EL (cell line): ENCODE measurements around the gene CRACDL.

Experiments used
- DNase-seq: peaks from one replicate; pipeline ENCODE4 v3.0.0-alpha.2; 2016

The CRACDL gene

DNA sequence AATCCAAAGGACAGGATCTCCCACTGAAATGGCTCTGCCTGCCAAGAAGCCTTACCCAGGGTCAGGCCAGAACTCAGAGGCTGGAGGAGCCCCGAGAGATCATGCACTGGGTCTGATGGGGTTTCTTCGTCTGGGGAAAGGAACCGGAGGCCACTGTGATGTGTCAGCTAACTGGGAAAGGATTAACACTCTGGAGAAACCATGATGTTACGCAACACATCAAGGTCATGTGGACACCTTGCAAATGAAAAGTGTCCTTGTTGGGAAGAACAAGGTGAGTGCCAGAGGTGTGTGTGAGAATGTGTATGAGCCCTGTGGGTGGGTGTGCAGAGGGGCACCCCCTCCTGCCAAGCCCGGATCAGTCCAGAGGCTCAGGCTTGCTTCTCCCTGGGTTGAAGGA, 86.9 kb downstream of the CRACDL start:
- no peak for DNase-seq

DNA sequence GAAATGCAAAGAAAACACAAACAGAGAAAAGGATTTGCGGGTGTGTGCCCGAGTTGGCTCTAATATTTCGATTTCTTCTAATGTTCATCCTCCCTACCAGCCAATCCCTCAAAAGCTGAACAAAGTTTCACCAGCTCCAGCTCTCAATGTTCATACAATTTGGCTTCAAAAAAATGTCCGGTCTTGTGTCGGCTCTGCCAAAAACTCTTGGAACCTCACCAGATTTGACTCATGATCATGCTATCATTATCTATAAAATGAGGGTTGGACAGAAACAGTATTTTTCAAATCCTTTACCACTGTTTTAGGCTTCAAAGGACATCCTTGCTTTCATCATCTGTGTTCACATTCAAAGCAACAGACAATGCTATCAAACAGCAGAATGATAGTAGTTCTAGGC, 88.2 kb downstream of the CRACDL start:
- no peak for DNase-seq

DNA sequence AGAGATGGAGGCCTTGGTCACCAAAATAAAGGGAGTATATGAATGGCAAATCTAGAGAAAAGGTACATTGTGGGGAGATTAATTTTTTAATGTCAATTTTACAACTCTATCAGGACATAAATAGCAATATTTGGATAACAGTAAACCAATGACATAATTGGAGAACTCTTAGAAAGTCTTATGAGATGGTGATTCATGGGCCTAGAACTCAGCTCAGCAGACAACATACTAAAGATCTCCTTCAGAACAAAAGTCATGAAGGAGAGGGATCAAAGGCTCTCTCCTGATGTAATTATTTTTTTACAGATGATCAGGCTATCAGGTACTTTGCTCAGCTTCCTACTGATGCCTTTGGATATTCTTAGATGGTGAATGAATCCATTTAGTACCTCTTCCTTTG, 90.0 kb downstream of the CRACDL start:
- DNase-seq = peak; percentile 30

DNA sequence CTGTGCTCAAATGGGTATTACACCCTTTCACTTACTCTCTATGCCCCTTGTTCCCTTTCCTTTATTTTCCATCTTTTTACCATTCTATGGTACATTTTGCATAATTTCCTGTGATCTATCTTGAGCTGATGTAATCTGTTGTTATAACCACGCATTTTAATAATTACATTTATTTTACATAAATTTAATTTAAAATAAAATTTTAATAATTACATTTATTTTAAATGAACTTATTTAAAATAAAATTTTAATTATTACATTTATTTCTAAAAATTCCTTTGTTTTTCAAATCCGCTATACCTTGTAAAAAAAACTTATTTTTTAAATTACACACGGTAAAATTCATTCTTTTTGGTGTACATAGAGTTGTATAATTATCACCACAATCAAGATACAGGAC, 93.9 kb downstream of the CRACDL start:
- no peak for DNase-seq

DNA sequence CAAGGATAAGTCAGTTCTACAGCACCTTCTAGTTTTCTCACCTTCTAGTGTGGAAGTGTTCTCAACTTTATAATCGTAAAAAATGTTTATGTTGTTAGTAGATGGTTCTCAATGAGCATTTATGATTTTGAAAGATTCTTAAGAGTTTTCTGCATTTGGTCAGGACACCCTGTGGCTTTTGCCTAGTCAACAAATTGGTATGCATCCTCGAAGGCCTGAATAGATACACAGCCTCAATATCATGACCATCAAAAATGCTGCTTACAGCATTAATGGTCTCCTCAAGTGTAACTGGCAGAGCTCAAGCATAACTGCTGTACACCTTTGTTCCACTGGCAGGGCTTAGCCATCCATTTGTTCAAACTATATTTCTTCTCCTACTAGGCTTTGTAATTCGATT, 96.7 kb downstream of the CRACDL start:
- DNase-seq = peak; percentile 56

DNA sequence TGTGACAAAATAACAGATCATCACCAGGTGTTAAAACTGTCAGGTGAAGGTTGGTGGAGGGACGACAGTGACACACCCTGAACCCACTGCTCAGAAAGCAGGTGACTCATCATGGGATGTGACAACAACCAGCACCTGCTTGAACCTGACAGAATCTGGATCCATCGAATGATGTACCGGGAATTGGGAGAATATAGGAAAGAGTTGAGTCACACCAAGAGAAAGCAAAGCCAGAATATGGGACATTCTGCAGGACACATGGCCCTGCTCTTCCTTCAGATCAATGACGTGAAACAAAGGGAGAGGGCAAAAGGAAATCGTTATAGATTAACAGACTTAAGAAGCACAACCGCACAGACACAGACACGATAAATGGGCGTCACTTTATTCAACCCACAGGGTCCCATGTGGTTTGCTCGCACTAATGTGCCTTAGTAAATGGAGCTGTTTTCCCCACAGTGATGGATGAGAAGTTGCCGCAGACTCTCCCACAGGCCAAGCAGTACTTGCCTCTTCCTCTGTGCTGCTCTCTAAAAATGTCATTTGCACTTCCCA, 100.1 kb downstream of the CRACDL start:
- no peak for DNase-seq

DNA sequence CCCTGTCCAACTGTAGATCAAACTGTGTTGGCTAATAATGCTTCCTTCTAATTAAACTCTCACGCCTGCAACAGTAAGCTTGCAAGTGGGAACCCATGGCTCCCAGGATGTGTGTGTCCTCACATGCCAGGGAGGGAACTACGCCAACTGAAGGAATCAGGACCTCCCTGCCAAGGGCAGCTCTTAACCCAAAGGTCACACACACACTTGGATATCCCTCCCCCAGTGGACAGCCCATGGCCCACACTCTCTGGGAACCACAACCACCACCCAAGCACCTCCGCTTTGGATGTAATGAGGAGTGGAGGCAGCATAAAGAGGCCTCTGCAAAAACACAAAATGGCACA, 102.1 kb downstream of the CRACDL start:
- no peak for DNase-seq

DNA sequence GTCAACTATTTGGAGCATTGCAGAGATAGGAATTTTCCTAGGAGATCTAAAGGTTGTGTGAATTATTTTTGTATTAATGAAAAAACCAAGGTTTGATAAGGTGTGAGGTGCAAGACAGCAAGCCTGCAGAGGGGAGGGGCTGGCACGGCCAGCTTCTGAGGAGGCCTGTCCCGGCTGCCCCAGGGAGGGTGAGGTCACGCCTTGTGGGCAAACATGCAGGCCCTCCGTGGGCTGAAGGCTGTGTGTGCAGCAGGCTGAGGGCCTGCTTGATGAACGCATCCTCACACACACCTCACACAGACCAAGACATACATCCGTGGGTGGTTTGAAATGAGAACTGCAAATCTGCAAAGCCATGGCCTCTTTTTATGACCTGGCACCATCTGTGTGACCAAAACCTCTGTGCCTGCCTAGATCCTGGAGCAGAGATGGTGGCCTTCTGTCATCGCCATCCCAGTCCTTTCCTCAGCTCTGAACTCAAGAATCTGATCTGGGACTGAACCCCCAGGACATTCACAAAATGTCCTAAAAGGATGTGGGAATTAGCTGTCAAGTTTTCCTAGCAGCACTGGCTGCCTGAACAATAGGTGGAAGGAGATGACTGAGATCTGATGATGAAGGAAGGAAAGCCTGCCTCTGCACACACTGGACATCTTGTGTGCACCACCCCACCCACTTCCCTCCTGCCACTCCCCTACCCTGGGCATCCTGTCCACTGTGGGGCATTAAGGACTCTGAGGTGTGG, 102.7 kb downstream of the CRACDL start:
- no peak for DNase-seq

DNA sequence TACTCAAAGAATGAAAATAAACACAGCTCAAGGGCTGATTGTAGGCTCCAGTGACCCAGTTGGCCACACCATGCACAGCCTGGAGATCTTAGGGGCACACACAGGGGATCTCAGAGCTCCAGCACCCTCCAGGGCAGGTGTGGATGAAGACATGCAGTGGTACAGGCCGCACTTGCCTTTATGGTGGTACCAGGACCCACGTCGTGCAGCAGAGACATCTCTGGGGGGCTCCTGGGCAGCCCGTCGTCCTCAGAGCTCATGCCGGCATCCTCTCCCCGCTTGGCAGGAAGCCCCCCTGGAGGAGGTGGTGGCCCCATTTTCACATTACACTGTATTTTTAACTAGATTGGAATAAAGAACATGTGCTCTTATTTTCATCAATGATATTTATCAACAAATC, 103.9 kb downstream of the CRACDL start:
- no peak for DNase-seq

DNA sequence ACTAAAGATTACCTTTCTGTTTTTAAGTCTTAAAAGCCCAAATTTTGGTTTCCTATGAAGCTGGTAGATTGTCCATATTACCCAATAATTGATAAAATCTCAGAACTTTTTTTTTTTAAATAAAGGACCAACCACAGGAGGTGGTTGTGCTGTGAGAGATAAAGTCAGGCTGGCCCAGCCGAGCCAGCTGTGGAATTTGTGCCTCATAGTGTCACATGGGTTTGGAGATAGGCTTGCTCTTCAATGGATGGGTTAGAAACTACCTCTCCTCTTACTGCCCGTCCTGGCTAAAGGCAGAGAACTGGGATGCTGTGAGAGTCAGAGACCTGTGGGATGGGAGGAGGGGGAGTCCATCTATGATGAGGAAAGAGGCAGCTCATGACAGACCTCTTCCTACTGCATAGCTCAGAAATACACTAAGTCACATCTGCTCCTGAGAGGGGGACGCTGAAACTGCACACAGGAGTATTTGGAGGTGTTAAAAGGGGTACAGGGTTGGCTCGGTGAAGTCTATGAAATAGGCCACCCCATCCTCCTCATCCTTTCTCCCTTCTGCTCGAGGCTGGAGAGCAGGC, 105.4 kb downstream of the CRACDL start:
- no peak for DNase-seq

DNA sequence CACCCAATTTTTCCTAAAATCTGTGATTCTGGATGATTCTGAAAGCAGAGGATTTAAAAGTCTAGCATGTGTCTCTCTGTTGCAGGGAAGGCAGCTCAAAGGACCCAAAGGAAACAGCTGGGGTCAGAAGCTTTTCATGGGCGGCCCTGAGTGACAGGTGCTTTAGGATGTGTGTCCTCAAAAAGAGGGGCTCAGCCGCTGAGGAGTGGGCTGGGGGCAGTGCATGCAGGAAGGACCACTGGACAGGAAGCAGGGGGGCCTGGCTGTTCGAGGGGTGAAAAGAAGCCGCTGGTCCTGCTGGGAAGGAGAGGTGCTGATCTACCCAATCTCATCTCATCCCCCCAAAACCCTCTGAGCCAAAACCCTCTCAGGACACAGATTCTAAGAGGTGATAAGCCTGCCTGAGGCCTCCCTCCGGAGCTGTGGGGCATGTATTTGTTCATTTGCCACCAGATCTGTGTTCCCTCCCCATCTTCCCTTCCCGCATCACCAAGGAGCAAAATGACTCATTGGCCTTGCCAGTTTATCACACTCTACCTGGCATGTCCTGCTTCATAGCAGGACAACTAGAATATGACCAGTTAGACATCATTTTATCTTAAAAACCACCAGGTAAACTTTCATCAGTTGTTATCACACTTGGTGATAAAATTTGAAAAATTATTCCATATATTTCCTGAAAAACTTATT, 106.3 kb downstream of the CRACDL start:
- no peak for DNase-seq

DNA sequence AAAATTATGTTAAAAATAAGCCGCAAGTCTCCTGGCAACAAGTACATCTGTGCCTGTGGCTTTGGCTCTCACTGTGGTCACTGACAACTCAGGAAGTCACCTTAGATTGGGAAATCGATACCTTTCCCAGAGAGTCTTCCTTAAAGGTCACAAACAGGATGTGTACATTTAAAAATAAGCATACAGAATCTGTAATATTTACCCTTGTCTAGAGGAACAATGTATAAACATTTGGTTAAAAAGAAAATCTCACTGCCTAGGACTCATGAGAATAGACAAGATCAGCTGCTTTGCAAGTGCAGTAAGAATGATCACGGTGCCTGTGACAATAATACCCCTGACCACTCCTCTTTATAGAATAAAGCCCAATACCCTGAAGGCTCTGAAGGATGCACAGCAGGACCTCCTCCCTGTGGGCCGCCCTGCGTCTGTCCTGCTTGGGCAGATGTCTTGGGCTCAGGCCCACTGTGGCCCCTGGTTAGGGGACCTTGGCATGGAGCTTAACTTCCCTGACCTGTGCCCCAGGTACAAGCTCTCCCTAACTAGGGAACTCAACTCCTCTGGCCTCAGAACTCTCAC, 107.1 kb downstream of the CRACDL start:
- DNase-seq = no peak

DNA sequence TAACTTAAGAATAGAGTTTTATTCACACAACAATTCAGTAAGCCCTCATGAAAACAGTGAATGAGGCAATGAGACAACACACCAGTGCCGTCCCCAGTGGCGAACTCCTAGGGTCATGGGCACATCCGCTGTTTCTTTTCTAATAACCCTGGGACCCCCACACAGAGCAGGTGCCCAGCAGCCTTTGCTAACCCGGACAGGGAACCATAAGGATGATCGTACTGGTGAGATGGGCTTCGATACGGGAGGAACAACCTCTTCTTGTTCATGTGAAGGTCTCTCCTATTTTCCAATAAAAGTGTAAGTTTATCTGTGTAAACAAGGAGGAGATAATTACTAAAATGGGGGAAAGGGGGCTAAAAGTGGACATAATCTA, 107.7 kb downstream of the CRACDL start:
- no peak for DNase-seq

DNA sequence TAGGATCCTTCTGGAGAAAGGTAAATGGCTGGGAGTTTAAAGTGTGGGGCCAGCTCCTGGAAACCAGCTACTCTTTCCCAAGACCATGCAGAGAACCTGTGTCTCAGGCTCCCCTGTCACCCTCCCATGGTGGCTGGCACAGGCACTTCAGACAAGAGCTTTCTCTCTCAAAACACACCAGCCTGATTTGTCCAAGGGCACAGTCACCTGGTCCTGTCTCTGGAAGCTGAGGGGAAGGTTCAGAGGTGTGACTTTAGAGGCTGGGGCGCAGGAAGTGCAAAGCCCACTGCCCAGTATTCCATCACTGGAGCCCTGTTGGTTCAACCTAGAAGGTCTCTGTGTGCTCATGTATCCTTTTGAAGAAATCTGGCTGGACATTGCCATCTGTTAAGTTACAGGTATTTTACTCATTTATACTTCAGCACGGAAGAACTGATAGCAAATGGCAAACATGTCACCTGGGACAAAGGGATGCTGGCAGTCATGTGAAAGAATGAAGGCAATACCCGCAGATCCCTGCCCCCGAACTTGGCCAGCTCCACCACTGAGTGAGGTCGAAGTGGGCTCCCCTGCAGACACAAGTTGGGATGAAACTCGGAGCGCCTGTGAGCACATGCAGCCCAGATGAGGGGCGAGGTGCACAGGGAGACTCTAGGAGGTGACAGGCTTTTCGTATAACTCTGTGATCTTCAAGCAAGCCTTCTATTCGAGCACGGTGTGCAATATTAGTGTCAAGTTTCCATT, 108.2 kb downstream of the CRACDL start:
- DNase-seq = no peak

DNA sequence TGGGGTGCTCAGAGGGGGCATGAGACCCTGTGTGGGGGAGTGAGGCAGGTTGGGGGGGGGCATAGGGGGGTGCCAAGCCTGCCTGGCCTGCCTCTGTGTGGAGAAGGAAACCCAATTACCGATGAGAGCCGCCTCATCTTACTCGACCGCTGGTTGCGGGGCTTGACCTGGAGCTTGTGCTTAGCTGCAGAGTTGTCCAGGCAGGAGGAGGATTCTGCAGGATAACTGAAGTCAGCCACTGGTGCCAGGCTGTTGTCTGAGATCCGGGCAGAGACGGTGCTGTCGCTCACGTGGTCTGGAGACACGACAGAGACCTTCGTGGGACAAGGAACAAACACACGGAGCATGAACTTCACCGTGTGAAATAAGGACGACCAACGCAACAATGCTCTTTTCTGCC, 109.2 kb downstream of the CRACDL start:
- DNase-seq = no peak

DNA sequence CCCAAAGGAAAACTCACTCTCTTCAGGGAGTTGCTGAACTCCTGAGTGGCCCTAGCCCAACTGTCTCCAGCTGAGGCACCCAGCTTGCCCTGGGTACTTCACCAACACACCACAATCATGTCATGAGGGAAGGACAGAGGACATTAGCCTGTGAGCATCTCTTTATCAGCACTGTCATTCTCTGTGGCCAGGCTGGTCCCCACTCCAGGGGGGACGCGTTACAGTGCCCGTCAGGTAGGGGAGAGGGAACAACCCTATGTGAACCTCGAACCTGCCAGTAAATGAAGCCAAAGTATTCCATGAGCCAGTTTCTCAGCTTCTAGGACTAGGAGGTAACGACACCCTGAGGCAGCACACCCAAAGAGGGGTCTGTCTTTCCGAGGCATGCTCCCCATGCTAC, 110.2 kb downstream of the CRACDL start:
- no peak for DNase-seq

DNA sequence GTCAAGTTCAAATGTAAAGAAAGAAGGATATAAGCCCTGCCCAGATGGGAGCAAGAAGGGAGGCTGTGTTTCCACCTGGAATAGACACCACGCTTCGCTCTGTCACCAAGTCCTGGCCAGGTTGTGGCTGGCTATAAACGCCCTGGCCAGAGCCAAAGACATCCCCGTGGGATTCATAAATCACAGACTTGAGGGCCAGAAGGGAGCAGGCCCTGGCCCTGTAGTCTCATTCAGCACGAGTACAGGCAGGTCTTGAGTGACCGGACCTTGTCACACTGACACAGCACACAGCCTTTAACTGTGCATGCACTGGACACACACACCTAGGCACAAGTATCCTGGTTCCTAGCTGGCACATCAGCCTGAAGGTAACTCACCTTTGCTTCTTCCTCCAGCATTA, 110.6 kb downstream of the CRACDL start:
- DNase-seq = no peak

DNA sequence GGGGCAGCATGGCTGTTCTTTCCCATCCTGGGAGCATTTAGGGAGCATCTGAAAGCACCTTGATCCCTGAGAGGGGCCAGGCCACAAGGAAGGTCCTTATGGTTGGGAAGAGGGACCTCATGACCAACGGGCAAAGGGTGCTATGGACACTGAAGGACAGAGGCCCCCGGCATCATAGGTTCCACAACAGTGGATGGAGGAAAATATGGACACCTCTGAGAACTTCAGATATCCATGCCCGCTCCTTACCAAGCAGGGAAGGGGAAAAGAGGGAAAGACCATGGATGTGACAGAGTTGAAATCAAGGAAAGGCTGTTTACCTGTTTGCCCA, 111.0 kb downstream of the CRACDL start:
- DNase-seq = no peak

DNA sequence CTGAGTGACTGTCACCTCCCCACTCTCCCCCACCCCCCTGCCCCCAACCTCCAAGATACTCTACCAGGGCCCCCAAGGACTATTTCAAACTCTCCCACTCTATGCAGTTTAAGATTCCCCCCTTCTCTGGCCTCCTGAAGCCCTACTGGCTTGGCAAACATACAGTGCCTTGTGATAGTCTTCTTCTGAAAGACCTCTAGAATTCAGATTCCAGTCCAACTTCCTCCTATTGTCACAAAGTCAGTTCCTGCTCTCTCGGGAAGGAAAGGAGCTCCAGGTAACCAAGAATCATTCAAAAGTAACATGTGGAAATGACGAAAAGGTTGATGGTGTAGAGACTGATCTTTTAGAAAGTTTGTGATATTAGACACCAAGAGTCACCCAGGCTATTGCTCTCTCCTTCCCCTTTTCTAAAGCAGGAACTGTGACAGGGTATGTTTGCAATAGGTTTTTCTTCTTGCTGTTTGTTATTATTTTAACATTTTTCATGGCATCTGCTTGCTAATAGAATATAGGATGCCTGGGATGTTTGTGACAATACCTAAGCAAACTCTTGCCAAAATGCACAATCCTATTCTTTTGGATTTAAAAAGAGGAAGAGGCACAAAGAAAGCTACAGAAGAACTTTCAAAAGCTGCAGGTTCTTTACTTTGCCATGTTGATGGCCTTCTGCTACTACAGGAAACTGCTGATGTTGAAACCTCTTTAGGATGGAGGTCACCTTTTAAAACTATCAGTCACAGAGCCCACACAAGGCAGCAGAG, 111.6 kb downstream of the CRACDL start:
- DNase-seq = no peak

DNA sequence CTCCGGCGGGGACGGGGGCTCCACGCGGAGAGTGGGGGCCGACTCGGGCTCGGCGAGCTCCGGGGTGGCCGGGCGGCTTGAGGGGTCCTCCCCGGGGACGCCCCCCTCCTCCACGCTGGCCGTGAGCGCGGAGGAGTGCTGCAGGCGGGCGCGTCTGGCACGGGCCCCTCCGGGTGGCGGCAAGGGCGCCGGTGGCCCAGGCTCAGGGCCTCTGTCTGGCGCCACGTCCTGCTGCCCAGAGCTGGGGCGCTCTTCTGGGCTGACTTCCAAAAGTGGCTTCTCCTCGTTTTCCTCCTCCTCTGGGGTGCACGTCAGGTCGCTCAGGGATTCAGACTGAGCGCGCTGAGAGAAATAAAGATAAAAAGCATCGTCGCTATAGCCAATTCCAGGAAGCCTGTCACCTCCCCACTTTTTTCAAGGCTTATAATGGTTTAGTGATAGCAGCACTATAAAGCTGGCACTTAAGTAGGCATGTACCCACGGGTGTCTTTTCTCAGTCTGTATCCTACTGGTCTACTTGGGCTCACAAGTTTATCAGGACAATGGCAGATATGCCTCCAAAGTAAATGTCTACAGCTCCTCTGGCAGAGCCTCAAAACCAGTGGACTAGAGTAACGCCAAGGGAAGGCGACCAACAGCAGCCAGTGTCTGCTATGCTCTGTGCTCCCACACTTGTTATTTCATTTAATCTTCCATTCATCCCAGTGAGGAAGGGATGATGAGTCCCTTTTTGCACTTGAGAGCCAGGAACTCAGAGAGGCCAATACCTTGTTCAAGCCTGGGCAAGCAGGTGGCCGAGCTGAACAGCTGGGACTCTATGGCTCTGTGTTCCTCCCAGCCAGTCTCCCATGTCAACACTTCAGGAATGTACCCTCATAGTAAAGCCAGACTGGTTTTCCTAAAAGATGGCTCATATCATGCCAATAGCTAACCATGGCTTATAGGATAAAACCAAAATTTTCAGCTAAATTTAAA, 112.5 kb downstream of the CRACDL start:
- no peak for DNase-seq
